GM12892 (cell line): ENCODE measurements around the gene KCNH1.

Experiments used
- POLR2A ChIP-seq: IDR thresholded peaks from 2 replicates; pipeline ENCODE4 v1.6.1; 2011; ENCODE audit warnings: low read depth, low read length, control low read depth
- POLR2AphosphoS5 ChIP-seq: IDR thresholded peaks from 2 replicates; pipeline ENCODE4 v1.6.1; 2011; ENCODE audit warnings: low read depth, low read length, control low read depth
- TAF1 ChIP-seq: IDR thresholded peaks from 2 replicates; pipeline ENCODE4 v1.6.1; 2011; ENCODE audit warnings: low read depth, mild to moderate bottlenecking, control low read depth, low read length, borderline replicate concordance

GRCh38 chr1:211133836-211134669 lies at the start of gene KCNH1:
- no peak for TF ChIP-seq POLR2AphosphoS5
- no peak for TF ChIP-seq TAF1
- TF ChIP-seq POLR2A = no peak
